Measurements from ENCODE around the gene CIAO1. TPM values are rescaled to one million over a fixed set of nuclear protein-coding genes. Genes with fewer than 3 reads are reported as not detected.
"Not testable (repeated sequence)": the region's sequence is repeated elsewhere in the genome, so short reads cannot be mapped to it uniquely, and the experiment has no call there.

Gene CIAO1
- total RNA-seq, 1 experiment from 2014 or later: 82.8 TPM

DNA sequence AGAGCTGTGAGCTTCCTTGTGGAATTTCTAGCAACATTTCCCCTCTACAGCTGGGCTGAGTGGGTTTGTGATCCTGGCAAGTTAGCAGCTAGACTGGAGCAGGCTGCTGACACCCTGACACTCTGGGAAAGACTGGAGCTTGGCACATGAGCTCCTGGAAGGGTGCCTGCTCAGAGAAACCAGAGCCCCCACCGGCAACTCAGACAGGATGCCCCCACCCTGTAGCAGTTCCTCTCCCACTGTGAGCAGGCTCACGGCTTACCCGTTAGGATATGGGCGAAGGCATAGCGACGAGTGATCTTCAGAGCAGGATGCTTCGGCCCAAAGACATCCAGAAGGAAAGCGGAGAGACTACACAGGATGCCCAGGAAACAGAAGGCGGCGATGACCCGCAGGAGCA, 11.5 kb upstream of the CIAO1 start:
- peaks cover 26% of the 10 kb centered on the region for H3K36me3 Mint-ChIP-seq

DNA sequence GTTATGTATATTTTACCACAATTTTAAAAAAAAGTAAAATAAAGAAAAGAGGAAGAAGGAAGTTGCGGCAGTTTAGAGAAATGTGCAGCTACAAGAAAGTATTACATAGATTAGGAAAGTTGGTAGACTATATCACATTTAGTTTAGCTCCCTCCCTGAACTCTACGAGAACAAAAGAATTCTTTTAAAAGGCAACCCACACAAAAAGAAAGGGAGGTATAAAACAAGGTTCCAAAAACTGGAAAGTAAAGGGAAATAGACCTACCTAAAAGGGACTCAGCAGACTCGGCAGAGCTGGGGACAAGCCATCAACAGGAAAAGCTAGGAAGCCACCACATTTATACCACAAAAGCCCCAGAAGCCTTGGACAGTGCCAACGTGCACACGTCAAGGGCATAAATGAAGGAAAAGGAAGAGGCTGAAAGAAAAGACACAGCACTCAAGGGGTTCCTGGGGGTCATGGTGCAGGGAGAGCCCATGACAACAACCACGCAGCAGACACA, 9.4 kb upstream of the CIAO1 start:
- DNase-seq (ENCODE audit: low spot score) (no peak), ATAC-seq (no peak)
- Mint-ChIP-seq H3K27me3 (ENCODE audit: low read depth) (no peaks in the 10 kb centered on the region), H3K4me3 (no peak overlapping the region), H3K9me3 (no peaks in the 10 kb centered on the region), H3K27ac (peak overlapping the region; percentile 79), H3K36me3 (peaks cover 26% of the 10 kb centered on the region), H3K4me1 (peaks cover 19% of the 10 kb centered on the region)
- ChIA-PET CTCF (interaction anchor here (0.6 to 0.7 kb wide), 2 partner anchors 264 to 1025 kb away, joined by 3 read pairs; no protein-coding TSS in a partner anchor), POLR2A (no interaction called here)
- TF ChIP-seq NFATC4 (CRISPR knock-in tag; IDR thresholded peaks at IDR 0.05) (no peak), OVOL2 (CRISPR knock-in tag; IDR thresholded peaks at IDR 0.05; ENCODE audit: borderline replicate concordance) (no peak), PRRX2 (CRISPR knock-in tag; IDR thresholded peaks at IDR 0.05) (no peak), NR2C2 (CRISPR knock-in tag; IDR thresholded peaks at IDR 0.05) (no peak), ZNF138 (CRISPR knock-in tag; conservative IDR thresholded peaks at IDR 0.05) (no peak), SP1 (CRISPR knock-in tag; conservative IDR thresholded peaks at IDR 0.05) (no peak), JUN (CRISPR knock-in tag; IDR thresholded peaks at IDR 0.05) (no peak), KAT7 (CRISPR knock-in tag; IDR thresholded peaks at IDR 0.05; ENCODE audit: borderline replicate concordance) (no peak), ZNF121 (CRISPR knock-in tag; IDR thresholded peaks at IDR 0.05) (no peak)
- TF ChIP-seq, protein P1, sequence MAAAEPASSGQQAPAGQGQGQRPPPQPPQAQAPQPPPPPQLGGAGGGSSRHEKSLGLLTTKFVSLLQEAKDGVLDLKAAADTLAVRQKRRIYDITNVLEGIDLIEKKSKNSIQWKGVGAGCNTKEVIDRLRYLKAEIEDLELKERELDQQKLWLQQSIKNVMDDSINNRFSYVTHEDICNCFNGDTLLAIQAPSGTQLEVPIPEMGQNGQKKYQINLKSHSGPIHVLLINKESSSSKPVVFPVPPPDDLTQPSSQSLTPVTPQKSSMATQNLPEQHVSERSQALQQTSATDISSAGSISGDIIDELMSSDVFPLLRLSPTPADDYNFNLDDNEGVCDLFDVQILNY (CRISPR knock-in tag; IDR thresholded peaks at IDR 0.05): no peak
- TF ChIP-seq, protein P2, sequence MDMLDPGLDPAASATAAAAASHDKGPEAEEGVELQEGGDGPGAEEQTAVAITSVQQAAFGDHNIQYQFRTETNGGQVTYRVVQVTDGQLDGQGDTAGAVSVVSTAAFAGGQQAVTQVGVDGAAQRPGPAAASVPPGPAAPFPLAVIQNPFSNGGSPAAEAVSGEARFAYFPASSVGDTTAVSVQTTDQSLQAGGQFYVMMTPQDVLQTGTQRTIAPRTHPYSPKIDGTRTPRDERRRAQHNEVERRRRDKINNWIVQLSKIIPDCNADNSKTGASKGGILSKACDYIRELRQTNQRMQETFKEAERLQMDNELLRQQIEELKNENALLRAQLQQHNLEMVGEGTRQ (CRISPR knock-in tag; IDR thresholded peaks at IDR 0.05): no peak
- TF ChIP-seq, protein P3, sequence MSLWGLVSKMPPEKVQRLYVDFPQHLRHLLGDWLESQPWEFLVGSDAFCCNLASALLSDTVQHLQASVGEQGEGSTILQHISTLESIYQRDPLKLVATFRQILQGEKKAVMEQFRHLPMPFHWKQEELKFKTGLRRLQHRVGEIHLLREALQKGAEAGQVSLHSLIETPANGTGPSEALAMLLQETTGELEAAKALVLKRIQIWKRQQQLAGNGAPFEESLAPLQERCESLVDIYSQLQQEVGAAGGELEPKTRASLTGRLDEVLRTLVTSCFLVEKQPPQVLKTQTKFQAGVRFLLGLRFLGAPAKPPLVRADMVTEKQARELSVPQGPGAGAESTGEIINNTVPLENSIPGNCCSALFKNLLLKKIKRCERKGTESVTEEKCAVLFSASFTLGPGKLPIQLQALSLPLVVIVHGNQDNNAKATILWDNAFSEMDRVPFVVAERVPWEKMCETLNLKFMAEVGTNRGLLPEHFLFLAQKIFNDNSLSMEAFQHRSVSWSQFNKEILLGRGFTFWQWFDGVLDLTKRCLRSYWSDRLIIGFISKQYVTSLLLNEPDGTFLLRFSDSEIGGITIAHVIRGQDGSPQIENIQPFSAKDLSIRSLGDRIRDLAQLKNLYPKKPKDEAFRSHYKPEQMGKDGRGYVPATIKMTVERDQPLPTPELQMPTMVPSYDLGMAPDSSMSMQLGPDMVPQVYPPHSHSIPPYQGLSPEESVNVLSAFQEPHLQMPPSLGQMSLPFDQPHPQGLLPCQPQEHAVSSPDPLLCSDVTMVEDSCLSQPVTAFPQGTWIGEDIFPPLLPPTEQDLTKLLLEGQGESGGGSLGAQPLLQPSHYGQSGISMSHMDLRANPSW (CRISPR knock-in tag; conservative IDR thresholded peaks at IDR 0.05; ENCODE audit: low read depth): no peak
- TF ChIP-seq, protein P4, sequence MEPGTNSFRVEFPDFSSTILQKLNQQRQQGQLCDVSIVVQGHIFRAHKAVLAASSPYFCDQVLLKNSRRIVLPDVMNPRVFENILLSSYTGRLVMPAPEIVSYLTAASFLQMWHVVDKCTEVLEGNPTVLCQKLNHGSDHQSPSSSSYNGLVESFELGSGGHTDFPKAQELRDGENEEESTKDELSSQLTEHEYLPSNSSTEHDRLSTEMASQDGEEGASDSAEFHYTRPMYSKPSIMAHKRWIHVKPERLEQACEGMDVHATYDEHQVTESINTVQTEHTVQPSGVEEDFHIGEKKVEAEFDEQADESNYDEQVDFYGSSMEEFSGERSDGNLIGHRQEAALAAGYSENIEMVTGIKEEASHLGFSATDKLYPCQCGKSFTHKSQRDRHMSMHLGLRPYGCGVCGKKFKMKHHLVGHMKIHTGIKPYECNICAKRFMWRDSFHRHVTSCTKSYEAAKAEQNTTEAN (CRISPR knock-in tag; IDR thresholded peaks at IDR 0.05): no peak
- TF ChIP-seq, protein P5, sequence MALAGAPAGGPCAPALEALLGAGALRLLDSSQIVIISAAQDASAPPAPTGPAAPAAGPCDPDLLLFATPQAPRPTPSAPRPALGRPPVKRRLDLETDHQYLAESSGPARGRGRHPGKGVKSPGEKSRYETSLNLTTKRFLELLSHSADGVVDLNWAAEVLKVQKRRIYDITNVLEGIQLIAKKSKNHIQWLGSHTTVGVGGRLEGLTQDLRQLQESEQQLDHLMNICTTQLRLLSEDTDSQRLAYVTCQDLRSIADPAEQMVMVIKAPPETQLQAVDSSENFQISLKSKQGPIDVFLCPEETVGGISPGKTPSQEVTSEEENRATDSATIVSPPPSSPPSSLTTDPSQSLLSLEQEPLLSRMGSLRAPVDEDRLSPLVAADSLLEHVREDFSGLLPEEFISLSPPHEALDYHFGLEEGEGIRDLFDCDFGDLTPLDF (CRISPR knock-in tag; IDR thresholded peaks at IDR 0.05): no peak

More for the DNA sequence above, 11.5 kb upstream of the CIAO1 start:
- Mint-ChIP-seq H3K4me1 (peaks cover under 1% of the 10 kb centered on the region; the same call in 1 of the 2 replicates), H3K4me3 (no peak overlapping the region), H3K27ac (no peak overlapping the region), H3K27me3 (ENCODE audit: low read depth) (no peaks in the 10 kb centered on the region), H3K9me3 (no peaks in the 10 kb centered on the region)
- DNase-seq (ENCODE audit: low spot score) (no peak), ATAC-seq (no peak)
- ChIA-PET CTCF (interaction anchor here (1.3 to 1.6 kb wide), 2 partner anchors 13 to 116 kb away, joined by 4 to 5 read pairs; partner anchors contain the start of gene ASTL), POLR2A (interaction anchor here (0.6 kb wide), 1 partner anchor 13 kb away, joined by 8 read pairs; no protein-coding TSS in a partner anchor)
- no peak for TF ChIP-seq SOX15 (CRISPR knock-in tag; IDR thresholded peaks at IDR 0.05)
- TF ChIP-seq FOXJ3 (CRISPR knock-in tag; IDR thresholded peaks at IDR 0.05; ENCODE audit: borderline replicate concordance): no peak
- TF ChIP-seq, protein P6, sequence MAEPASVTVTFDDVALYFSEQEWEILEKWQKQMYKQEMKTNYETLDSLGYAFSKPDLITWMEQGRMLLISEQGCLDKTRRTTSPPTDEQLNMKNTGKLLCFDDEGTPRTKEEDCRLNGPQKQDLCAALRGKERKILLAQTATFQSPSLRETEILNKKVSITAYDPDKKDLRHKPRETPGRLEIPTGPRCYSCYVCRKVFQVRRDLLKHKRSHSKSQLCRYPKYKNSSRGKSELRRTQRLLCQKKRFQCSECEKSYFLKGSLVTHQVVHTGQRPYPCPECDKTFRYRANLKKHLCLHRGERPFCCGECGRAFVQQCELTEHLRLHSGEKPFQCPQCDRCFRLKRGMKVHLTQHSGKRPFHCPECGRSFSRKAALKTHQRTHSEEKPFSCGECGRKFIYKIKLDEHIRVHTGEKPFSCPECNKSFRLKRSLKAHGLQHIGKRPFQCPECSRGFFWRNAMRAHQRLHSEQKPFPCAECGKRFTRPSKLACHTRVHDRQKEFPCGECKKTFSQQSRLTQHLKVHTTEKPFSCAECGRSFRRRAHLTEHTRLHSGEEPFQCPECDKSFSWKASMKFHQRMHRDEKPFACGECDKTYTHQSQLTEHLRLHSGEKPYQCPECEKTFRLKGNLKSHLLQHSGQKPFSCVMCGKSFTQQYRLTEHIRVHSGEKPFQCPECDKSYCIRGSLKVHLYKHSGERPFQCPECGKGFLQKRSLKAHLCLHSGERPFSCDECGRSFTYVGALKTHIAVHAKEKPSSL (CRISPR knock-in tag; conservative IDR thresholded peaks at IDR 0.05): no peak
- no peak for TF ChIP-seq MYBL2 (CRISPR knock-in tag; IDR thresholded peaks at IDR 0.05)
- TF ChIP-seq, protein P7, sequence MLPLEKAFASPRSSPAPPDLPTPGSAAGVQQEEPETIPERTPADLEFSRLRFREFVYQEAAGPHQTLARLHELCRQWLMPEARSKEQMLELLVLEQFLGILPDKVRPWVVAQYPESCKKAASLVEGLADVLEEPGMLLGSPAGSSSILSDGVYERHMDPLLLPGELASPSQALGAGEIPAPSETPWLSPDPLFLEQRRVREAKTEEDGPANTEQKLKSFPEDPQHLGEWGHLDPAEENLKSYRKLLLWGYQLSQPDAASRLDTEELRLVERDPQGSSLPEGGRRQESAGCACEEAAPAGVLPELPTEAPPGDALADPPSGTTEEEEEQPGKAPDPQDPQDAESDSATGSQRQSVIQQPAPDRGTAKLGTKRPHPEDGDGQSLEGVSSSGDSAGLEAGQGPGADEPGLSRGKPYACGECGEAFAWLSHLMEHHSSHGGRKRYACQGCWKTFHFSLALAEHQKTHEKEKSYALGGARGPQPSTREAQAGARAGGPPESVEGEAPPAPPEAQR (CRISPR knock-in tag; IDR thresholded peaks at IDR 0.05): no peak
- TF ChIP-seq IRF2 (CRISPR knock-in tag; IDR thresholded peaks at IDR 0.05; ENCODE audit: borderline replicate concordance, low read depth): no peak
- no peak for TF ChIP-seq ZNF138 (CRISPR knock-in tag; conservative IDR thresholded peaks at IDR 0.05)

DNA sequence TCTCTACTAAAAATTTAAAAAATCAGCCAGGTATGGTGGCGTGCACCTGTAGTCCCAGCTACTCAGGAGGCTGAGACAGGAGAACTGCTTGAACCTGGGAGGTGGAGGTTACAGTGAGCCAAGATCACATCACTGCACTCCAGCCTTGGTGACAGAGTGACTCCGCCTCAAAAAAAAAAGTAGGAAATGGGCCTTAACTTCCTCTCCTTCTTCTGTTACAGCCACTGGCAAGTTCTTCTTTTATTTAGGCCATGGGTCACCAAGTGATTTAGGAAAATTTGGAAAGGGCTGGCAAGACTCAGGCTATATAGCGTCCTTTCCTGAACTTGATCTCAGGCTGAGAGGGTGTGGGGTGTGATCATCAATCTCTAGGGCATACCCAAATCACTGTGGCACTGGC, 8.3 kb upstream of the CIAO1 start:
- H3K27me3 Mint-ChIP-seq (ENCODE audit: low read depth); POLR2A ChIA-PET; CTCF ChIA-PET; H3K9me3 Mint-ChIP-seq; DNase-seq (ENCODE audit: low spot score); H3K4me3 Mint-ChIP-seq; ATAC-seq; H3K27ac Mint-ChIP-seq: not testable (repeated sequence)
- Mint-ChIP-seq H3K36me3 (peaks cover 20% of the 10 kb centered on the region), H3K4me1 (peaks cover 19% of the 10 kb centered on the region)

Measured in WTC11 (cell line).